Panc1 (cell line): ENCODE measurements around the gene NOC2L. TPM values are rescaled to one million over a fixed set of nuclear protein-coding genes. Genes with fewer than 3 reads are reported as not detected.

ENCODE experiments used
- ATAC-seq: fragments of 200-7000 bp; cut with Tn5 transposase; 2 replicates; pipeline ENCODE4 v1.9.1; 2020; ENCODE audit warnings: mild to moderate bottlenecking, moderate library complexity
- BruUV-seq: library from RNA; stranded (reverse); fragments of 400-500 nt; replicated peaks from 2 replicates; lab custom pipeline; 2021; lab: Mats Ljungman, UMichigan
- CTCF ChIA-PET: fragments of 300-600 bp; sonication (Branson Sonifier 250); formaldehyde crosslinking; loops from one replicate; lab custom pipeline; 2022; ENCODE audit warnings: antibody characterized with exemption; lab: Charles Lee
- POLR2A ChIA-PET: fragments of 300-600 bp; sonication (Branson Sonifier 250); formaldehyde crosslinking; loops from one replicate; lab custom pipeline; 2022; ENCODE audit warnings: antibody characterized with exemption; lab: Charles Lee
- DNase-seq: peaks from one replicate; pipeline ENCODE4 v3.0.0-alpha.2; 2010; ENCODE audit warnings: low read depth, low spot score
- H3K27ac ChIP-seq: 2 replicates; pipeline ENCODE4 v1.5.1; 2011; ENCODE audit warnings: mild to moderate bottlenecking, low read length, inconsistent platforms
- H3K27me3 ChIP-seq: fragments of 200-500 bp; sonication (Bioruptor generic); 2 replicates; pipeline ENCODE4 v1.6.0; 2014; ENCODE audit warnings: low read length, inconsistent platforms; ENCODE audit not compliant: control insufficient read depth, insufficient read depth
- H3K36me3 ChIP-seq: fragments of 200-500 bp; sonication (Bioruptor generic); 2 replicates; pipeline ENCODE4 v1.5.1; 2014; ENCODE audit warnings: inconsistent platforms, mild to moderate bottlenecking, low read length, moderate library complexity; ENCODE audit not compliant: control insufficient read depth, insufficient read depth
- H3K4me1 ChIP-seq: 2 replicates; pipeline ENCODE4 v1.5.1; 2011; ENCODE audit warnings: inconsistent platforms, mild to moderate bottlenecking, low read length, moderate library complexity; ENCODE audit not compliant: control insufficient read depth, insufficient read depth
- H3K4me3 ChIP-seq, 2 experiments: 2 replicates each; pipeline ENCODE4 v1.5.1; 2011 to 2012; ENCODE audit warnings: low read depth in 2 of 2, low read length in 2 of 2, mild to moderate bottlenecking in 2 of 2, inconsistent platforms in 1 of 2, moderate library complexity in 1 of 2
- H3K9me3 ChIP-seq: fragments of 200-500 bp; sonication (Bioruptor generic); 2 replicates; pipeline ENCODE4 v1.5.1; 2014; ENCODE audit warnings: low read depth, mild to moderate bottlenecking, inconsistent platforms, low read length, moderate library complexity; ENCODE audit not compliant: control insufficient read depth, insufficient read depth
- POLR2AphosphoS5 ChIP-seq: IDR thresholded peaks from 2 replicates; pipeline ENCODE4 v1.6.1; 2012; ENCODE audit warnings: mild to moderate bottlenecking, low read depth, low read length, moderate library complexity
- REST ChIP-seq, 2 experiments: IDR thresholded peaks; 2 replicates each; pipeline ENCODE4 v1.6.1; 2011 to 2012; ENCODE audit warnings: low read depth in 2 of 2, control low read depth in 1 of 2, low read length in 1 of 2, mild to moderate bottlenecking in 1 of 2, moderate library complexity in 1 of 2; ENCODE audit not compliant: insufficient read depth in 1 of 2
- SIN3A ChIP-seq: IDR thresholded peaks from 2 replicates; pipeline ENCODE4 v1.6.1; 2012; ENCODE audit warnings: low read depth, mild to moderate bottlenecking, low read length, moderate library complexity, borderline replicate concordance; ENCODE audit not compliant: insufficient read depth
- TCF7L2 ChIP-seq: IDR thresholded peaks from 2 replicates; pipeline ENCODE4 v1.6.1; 2011; ENCODE audit warnings: mild to moderate bottlenecking, low read depth, low read length, inconsistent platforms
- in situ Hi-C: cut with HindIII; loops from 2 replicates; pipeline ENCODE4 v1.10.0; 2016; ENCODE audit warnings: low sequenced_read_pairs, low pct_unique_long_range_greater_than_20kb
- intact Hi-C: fragments of 100-400 bp; cut with micrococcal nuclease; formaldehyde crosslinking; loops from one replicate; pipeline ENCODE4 v1.10.0; 2022; ENCODE audit not compliant: unreplicated experiment
- total RNA-seq: library from RNA; stranded (reverse); gene quantifications from one replicate; pipeline ENCODE4 v1.2.1, GENCODE V29; 2021; ENCODE audit not compliant: unreplicated experiment
- TF ChIP-seq, protein P1 (sequence below): fragments of 450-650 bp; IDR thresholded peaks from 2 replicates; pipeline ENCODE4 v1.5.1; 2017; ENCODE audit warnings: mild to moderate bottlenecking

The NOC2L gene
- total RNA-seq, 1 experiment from 2014 or later: 193 TPM

- H3K27ac ChIP-seq: peak overlapping the region; percentile 69
- no peak for DNase-seq
- intact Hi-C loops (loop anchor here (5.0 kb wide), 1 partner anchor 37 kb away; no protein-coding TSS in a partner anchor), in situ Hi-C loops (no loop called here)
- no peaks in the 10 kb centered on the region for H3K27me3 ChIP-seq
- peak overlapping the region; percentile 42 to 50 for H3K4me3 ChIP-seq
- H3K36me3 ChIP-seq: no peaks in the 10 kb centered on the region
- ChIA-PET CTCF (interaction anchor here (0.7 to 1.7 kb wide), 5 partner anchors 18 to 206 kb away, joined by 3 to 10 read pairs (median 6); no protein-coding TSS in a partner anchor), POLR2A (no interaction called here)
- peaks cover 38% of the 10 kb centered on the region for H3K4me1 ChIP-seq
- TF ChIP-seq SIN3A (no peak), TCF7L2 (no peak), POLR2AphosphoS5 (no peak), REST (IDR thresholded peaks at IDR 0.05; ENCODE audit: insufficient read depth in 1 of 2, low read depth in 2 of 2, low read length in 1 of 2) (no peak)
- TF ChIP-seq, protein P1, sequence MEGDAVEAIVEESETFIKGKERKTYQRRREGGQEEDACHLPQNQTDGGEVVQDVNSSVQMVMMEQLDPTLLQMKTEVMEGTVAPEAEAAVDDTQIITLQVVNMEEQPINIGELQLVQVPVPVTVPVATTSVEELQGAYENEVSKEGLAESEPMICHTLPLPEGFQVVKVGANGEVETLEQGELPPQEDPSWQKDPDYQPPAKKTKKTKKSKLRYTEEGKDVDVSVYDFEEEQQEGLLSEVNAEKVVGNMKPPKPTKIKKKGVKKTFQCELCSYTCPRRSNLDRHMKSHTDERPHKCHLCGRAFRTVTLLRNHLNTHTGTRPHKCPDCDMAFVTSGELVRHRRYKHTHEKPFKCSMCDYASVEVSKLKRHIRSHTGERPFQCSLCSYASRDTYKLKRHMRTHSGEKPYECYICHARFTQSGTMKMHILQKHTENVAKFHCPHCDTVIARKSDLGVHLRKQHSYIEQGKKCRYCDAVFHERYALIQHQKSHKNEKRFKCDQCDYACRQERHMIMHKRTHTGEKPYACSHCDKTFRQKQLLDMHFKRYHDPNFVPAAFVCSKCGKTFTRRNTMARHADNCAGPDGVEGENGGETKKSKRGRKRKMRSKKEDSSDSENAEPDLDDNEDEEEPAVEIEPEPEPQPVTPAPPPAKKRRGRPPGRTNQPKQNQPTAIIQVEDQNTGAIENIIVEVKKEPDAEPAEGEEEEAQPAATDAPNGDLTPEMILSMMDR: no peak
- BruUV-seq: TSS peak; percentile 89
- ATAC-seq: no peak
- H3K9me3 ChIP-seq: no peaks in the 10 kb centered on the region
Observed at GRCh38 chr1:905071-905749, 53.8 kb downstream of the NOC2L start.

GRCh38 chr1:904310-904950 is 54.6 kb downstream of the NOC2L start:
- ATAC-seq (peak; percentile 80), DNase-seq (peak; percentile 12)
- Histone ChIP-seq H3K27me3 (no peaks in the 10 kb centered on the region), H3K4me1 (peaks cover 36% of the 10 kb centered on the region), H3K4me3 (peak overlapping the region; percentile 42 to 43; a peak in 3 of 4 replicates), H3K27ac (no peak overlapping the region), H3K9me3 (no peaks in the 10 kb centered on the region), H3K36me3 (no peaks in the 10 kb centered on the region)
- in situ Hi-C loops (no loop called here), intact Hi-C loops (no loop called here)
- CTCF ChIA-PET: interaction anchor here (0.6 to 1.7 kb wide), 7 partner anchors 19 to 207 kb away, joined by 3 to 10 read pairs (median 4); no protein-coding TSS in a partner anchor
- no peak for TF ChIP-seq TCF7L2
- peak; percentile 47; the same call in 1 of the 2 replicates for TF ChIP-seq SIN3A
- TF ChIP-seq, protein P1: peak; percentile 98
- no peak for TF ChIP-seq POLR2AphosphoS5
- POLR2A ChIA-PET: interaction anchor here (0.6 kb wide), 1 partner anchor 72 kb away, joined by 4 read pairs; no protein-coding TSS in a partner anchor
- BruUV-seq: no TSS peak
